ENCODE data around the gene KRT10. TPM values are rescaled to one million over a fixed set of nuclear protein-coding genes. Genes with fewer than 3 reads are reported as not detected.

The KRT10 gene
- total and polyA plus RNA-seq, 2 experiments from 2014 or later = 9.6 to 123 TPM

DNA sequence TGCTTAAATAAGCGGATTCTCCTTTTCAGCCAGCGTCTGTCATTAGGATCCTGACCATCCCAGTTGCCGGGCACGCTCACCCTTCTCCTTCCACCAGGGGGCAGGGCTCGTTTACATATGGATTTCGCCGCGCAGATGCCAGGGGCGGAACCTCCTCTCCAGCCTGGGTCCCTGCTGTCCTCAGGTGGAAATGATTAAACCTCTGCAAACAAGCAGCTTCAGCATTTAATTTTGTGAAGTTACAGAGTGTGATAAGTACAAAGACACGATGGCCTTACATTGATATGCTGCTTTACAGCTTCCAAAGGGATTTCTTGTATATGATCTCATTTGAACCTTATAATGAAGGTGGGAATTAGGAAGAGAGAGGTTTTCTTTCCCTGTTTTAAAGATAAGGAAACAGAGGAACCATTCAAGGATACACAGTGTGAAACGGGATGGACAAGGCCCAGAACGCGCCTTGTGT is 18.8 kb downstream of the KRT10 start:
- Mint-ChIP-seq H3K4me1 (peaks cover 3% of the 10 kb centered on the region), H3K27ac (no peak overlapping the region), H3K9me3 (0 out of 3 replicates have a peak, but pooled peaks cover 4% of the 10 kb centered on the region), H3K27me3 (ENCODE audit: insufficient read depth, low read depth, poor library complexity) (peaks cover 5% of the 10 kb centered on the region), H3K36me3 (ENCODE audit: low read depth) (no peaks in the 10 kb centered on the region), H3K4me3 (no peak overlapping the region)
- Histone ChIP-seq H3K4me2 (no peak overlapping the region), H3K36me3 (ENCODE audit: insufficient read depth) (no peaks in the 10 kb centered on the region), H3K27ac (ENCODE audit: low read depth) (no peak overlapping the region), H3K9me2 (ENCODE audit: insufficient read depth) (no peaks in the 10 kb centered on the region), H3K79me2 (replicated peaks; ENCODE audit: insufficient read depth) (no peaks in the 10 kb centered on the region), H3F3A (replicated peaks; ENCODE audit: low read depth) (no peaks in the 10 kb centered on the region), H3K27me3 (ENCODE audit: insufficient read depth) (0 out of 2 replicates have a peak, but pooled peaks cover 3% of the 10 kb centered on the region), H3K4me3 (no peak overlapping the region), H4K20me1 (replicated peaks; ENCODE audit: insufficient read depth) (no peaks in the 10 kb centered on the region), H2AFZ (no peak overlapping the region), H3K4me1 (ENCODE audit: insufficient read depth) (no peaks in the 10 kb centered on the region)
- ATAC-seq = peak; percentile 99
- TF ChIP-seq JUNB (IDR thresholded peaks at IDR 0.05; ENCODE audit: unreplicated experiment) (no peak), ZNF331 (CRISPR knock-in tag; IDR thresholded peaks at IDR 0.05; ENCODE audit: low read depth) (no peak), CREB1 (CRISPR knock-in tag; IDR thresholded peaks at IDR 0.05; ENCODE audit: low read depth) (no peak)
- TF ChIP-seq, protein P1, sequence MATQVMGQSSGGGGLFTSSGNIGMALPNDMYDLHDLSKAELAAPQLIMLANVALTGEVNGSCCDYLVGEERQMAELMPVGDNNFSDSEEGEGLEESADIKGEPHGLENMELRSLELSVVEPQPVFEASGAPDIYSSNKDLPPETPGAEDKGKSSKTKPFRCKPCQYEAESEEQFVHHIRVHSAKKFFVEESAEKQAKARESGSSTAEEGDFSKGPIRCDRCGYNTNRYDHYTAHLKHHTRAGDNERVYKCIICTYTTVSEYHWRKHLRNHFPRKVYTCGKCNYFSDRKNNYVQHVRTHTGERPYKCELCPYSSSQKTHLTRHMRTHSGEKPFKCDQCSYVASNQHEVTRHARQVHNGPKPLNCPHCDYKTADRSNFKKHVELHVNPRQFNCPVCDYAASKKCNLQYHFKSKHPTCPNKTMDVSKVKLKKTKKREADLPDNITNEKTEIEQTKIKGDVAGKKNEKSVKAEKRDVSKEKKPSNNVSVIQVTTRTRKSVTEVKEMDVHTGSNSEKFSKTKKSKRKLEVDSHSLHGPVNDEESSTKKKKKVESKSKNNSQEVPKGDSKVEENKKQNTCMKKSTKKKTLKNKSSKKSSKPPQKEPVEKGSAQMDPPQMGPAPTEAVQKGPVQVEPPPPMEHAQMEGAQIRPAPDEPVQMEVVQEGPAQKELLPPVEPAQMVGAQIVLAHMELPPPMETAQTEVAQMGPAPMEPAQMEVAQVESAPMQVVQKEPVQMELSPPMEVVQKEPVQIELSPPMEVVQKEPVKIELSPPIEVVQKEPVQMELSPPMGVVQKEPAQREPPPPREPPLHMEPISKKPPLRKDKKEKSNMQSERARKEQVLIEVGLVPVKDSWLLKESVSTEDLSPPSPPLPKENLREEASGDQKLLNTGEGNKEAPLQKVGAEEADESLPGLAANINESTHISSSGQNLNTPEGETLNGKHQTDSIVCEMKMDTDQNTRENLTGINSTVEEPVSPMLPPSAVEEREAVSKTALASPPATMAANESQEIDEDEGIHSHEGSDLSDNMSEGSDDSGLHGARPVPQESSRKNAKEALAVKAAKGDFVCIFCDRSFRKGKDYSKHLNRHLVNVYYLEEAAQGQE (IDR thresholded peaks at IDR 0.05; ENCODE audit: unreplicated experiment) = no peak
- TF ChIP-seq, protein P2, sequence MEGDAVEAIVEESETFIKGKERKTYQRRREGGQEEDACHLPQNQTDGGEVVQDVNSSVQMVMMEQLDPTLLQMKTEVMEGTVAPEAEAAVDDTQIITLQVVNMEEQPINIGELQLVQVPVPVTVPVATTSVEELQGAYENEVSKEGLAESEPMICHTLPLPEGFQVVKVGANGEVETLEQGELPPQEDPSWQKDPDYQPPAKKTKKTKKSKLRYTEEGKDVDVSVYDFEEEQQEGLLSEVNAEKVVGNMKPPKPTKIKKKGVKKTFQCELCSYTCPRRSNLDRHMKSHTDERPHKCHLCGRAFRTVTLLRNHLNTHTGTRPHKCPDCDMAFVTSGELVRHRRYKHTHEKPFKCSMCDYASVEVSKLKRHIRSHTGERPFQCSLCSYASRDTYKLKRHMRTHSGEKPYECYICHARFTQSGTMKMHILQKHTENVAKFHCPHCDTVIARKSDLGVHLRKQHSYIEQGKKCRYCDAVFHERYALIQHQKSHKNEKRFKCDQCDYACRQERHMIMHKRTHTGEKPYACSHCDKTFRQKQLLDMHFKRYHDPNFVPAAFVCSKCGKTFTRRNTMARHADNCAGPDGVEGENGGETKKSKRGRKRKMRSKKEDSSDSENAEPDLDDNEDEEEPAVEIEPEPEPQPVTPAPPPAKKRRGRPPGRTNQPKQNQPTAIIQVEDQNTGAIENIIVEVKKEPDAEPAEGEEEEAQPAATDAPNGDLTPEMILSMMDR (conservative IDR thresholded peaks at IDR 0.05; ENCODE audit: low read depth in 2 of 2) = peak; percentile 90 to 91
- peak; percentile 95 for DNase-seq (ENCODE audit: low spot score)

DNA sequence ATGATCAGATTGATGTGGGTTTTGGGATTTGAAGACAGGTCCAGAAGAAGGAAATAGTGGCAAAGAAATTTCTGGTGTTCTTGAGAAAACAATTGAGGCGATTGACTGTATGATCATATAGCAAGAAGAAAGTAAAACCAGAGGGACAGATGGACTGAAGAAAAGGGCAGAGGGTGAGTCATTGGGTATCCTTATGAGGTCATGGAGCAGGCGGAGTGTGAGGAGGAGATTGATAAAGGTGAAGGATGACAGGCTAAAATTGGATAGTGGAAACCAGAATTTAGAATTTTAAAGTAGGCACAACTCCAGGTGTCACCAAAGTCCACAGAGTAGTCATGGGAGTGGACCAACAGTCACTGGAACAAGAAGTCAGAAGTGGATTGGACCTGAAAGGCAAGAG is 21.3 kb downstream of the KRT10 start:
- Histone ChIP-seq H4K20me1 (replicated peaks; ENCODE audit: insufficient read depth) (no peaks in the 10 kb centered on the region), H3K27ac (ENCODE audit: low read depth) (no peak overlapping the region), H3K79me2 (replicated peaks; ENCODE audit: insufficient read depth) (no peaks in the 10 kb centered on the region), H3K27me3 (ENCODE audit: insufficient read depth) (0 out of 2 replicates have a peak, but pooled peaks cover 3% of the 10 kb centered on the region), H3F3A (replicated peaks; ENCODE audit: low read depth) (no peaks in the 10 kb centered on the region), H3K4me3 (no peak overlapping the region), H3K9me2 (ENCODE audit: insufficient read depth) (no peaks in the 10 kb centered on the region), H3K4me1 (ENCODE audit: insufficient read depth) (no peaks in the 10 kb centered on the region), H2AFZ (no peak overlapping the region), H3K4me2 (no peak overlapping the region), H3K36me3 (ENCODE audit: insufficient read depth) (no peaks in the 10 kb centered on the region)
- Mint-ChIP-seq H3K36me3 (ENCODE audit: low read depth) (no peaks in the 10 kb centered on the region), H3K4me1 (peaks cover 6% of the 10 kb centered on the region), H3K27me3 (ENCODE audit: insufficient read depth, low read depth, poor library complexity) (peaks cover 5% of the 10 kb centered on the region), H3K9me3 (0 out of 3 replicates have a peak, but pooled peaks cover 4% of the 10 kb centered on the region), H3K4me3 (no peak overlapping the region), H3K27ac (no peak overlapping the region)
- no peak for ATAC-seq
- DNase-seq (ENCODE audit: low spot score) = no peak
- TF ChIP-seq EZH2 (IDR thresholded peaks at IDR 0.05; ENCODE audit: low read depth, unreplicated experiment) (no peak), CREB1 (CRISPR knock-in tag; IDR thresholded peaks at IDR 0.05; ENCODE audit: low read depth) (no peak), EZH2phosphoT487 (IDR thresholded peaks at IDR 0.05; ENCODE audit: unreplicated experiment) (no peak), NANOG (IDR thresholded peaks at IDR 0.05; ENCODE audit: borderline replicate concordance) (no peak), JUNB (IDR thresholded peaks at IDR 0.05; ENCODE audit: unreplicated experiment) (no peak), ZNF114 (CRISPR knock-in tag; IDR thresholded peaks at IDR 0.05) (no peak)
- TF ChIP-seq, protein P1 (IDR thresholded peaks at IDR 0.05; ENCODE audit: unreplicated experiment) = no peak
